GM12892 (cell line): ENCODE measurements around the gene TMCO1.

Experiments
- POLR2A ChIP-seq: IDR thresholded peaks from 2 replicates; pipeline ENCODE4 v1.6.1; 2011; ENCODE audit warnings: low read depth, low read length, control low read depth
- POLR2AphosphoS5 ChIP-seq: IDR thresholded peaks from 2 replicates; pipeline ENCODE4 v1.6.1; 2011; ENCODE audit warnings: low read depth, low read length, control low read depth

- TF ChIP-seq POLR2AphosphoS5 = no peak
- TF ChIP-seq POLR2A = no peak
Measured at GRCh38 chr1:165712764-165713163, 55.9 kb downstream of the TMCO1 start.
